GM12892 (cell line): ENCODE data around the gene WWC2.
"Not testable (repeated sequence)": the region's sequence is repeated elsewhere in the genome, so short reads cannot be mapped to it uniquely, and the experiment has no call there.

Source experiments
- DNase-seq: peaks from one replicate; pipeline ENCODE4 v3.0.0; 2011; ENCODE audit not compliant: insufficient read length
- FAIRE-seq: peaks from 2 replicates; lab custom pipeline; 2011; peaks lifted over from hg19 to GRCh38; lab: Jason Lieb, UNC
- POLR2A ChIP-seq: IDR thresholded peaks from 2 replicates; pipeline ENCODE4 v1.6.1; 2011; ENCODE audit warnings: low read depth, low read length, control low read depth
- POLR2AphosphoS5 ChIP-seq: IDR thresholded peaks from 2 replicates; pipeline ENCODE4 v1.6.1; 2011; ENCODE audit warnings: low read depth, low read length, control low read depth
- TAF1 ChIP-seq: IDR thresholded peaks from 2 replicates; pipeline ENCODE4 v1.6.1; 2011; ENCODE audit warnings: low read depth, mild to moderate bottlenecking, control low read depth, low read length, borderline replicate concordance

WWC2 gene

GRCh38 chr4:183322326-183322725 is 223.3 kb downstream of the WWC2 start, which contains the start of gene CLDN24:
Gene CLDN24 (minus strand): TSS chr4:183322426. CDS start chr4:183322426, 0 bp downstream.
- FAIRE-seq (no peak), DNase-seq (no peak)
- no peak for TF ChIP-seq TAF1
- no peak for TF ChIP-seq POLR2A
- no peak for TF ChIP-seq POLR2AphosphoS5

- FAIRE-seq (no peak), DNase-seq (no peak)
- no peak for TF ChIP-seq POLR2A
- TF ChIP-seq POLR2AphosphoS5 = no peak
- TF ChIP-seq TAF1 = no peak
Measured at GRCh38 chr4:183323295-183323694, 224.2 kb downstream of the WWC2 start.

GRCh38 chr4:183324056-183324455 is 225.0 kb downstream of the WWC2 start:
- not testable (repeated sequence) for FAIRE-seq, DNase-seq

- FAIRE-seq (no peak), DNase-seq (no peak)
- TF ChIP-seq POLR2AphosphoS5 (no peak), POLR2A (no peak), TAF1 (no peak)
Measured at GRCh38 chr4:183324619-183325018, 225.6 kb downstream of the WWC2 start.

GRCh38 chr4:183326387-183326786 is 227.3 kb downstream of the WWC2 start:
- not testable (repeated sequence) for DNase-seq, FAIRE-seq

- no peak for TF ChIP-seq TAF1
- TF ChIP-seq POLR2A = no peak
- no peak for TF ChIP-seq POLR2AphosphoS5
- FAIRE-seq (no peak), DNase-seq (no peak)
Measured at GRCh38 chr4:183326853-183327252, 227.8 kb downstream of the WWC2 start.

GRCh38 chr4:183327827-183328226 is 228.8 kb downstream of the WWC2 start:
- TF ChIP-seq POLR2A = no peak
- TF ChIP-seq TAF1 = no peak
- no peak for TF ChIP-seq POLR2AphosphoS5
- DNase-seq (no peak), FAIRE-seq (no peak)

- DNase-seq = no peak
- no peak for FAIRE-seq
- TF ChIP-seq POLR2A (no peak), POLR2AphosphoS5 (no peak), TAF1 (no peak)
Measured at GRCh38 chr4:183328832-183329231, 229.8 kb downstream of the WWC2 start.

- DNase-seq = no peak
- no peak for FAIRE-seq
Measured at GRCh38 chr4:183329244-183329643, 230.2 kb downstream of the WWC2 start.

GRCh38 chr4:183329954-183330742 is 231.1 kb downstream of the WWC2 start:
- TF ChIP-seq TAF1 (no peak), POLR2A (no peak)
- FAIRE-seq (no peak), DNase-seq (no peak)

More at GRCh38 chr4:183329244-183329643, 230.2 kb downstream of the WWC2 start:
- TF ChIP-seq POLR2AphosphoS5 = no peak
- no peak for TF ChIP-seq TAF1

- TF ChIP-seq POLR2A = no peak
- TF ChIP-seq POLR2AphosphoS5 = no peak
- no peak for TF ChIP-seq TAF1
- FAIRE-seq = no peak
- DNase-seq = no peak
Measured at GRCh38 chr4:183330841-183331240, 231.8 kb downstream of the WWC2 start.

- FAIRE-seq (no peak), DNase-seq (no peak)
- no peak for TF ChIP-seq POLR2AphosphoS5
- TF ChIP-seq TAF1 = no peak
- TF ChIP-seq POLR2A = no peak
Measured at GRCh38 chr4:183332447-183332846, 233.4 kb downstream of the WWC2 start.
